Measurements from ENCODE around the gene MEAF6.

DNA sequence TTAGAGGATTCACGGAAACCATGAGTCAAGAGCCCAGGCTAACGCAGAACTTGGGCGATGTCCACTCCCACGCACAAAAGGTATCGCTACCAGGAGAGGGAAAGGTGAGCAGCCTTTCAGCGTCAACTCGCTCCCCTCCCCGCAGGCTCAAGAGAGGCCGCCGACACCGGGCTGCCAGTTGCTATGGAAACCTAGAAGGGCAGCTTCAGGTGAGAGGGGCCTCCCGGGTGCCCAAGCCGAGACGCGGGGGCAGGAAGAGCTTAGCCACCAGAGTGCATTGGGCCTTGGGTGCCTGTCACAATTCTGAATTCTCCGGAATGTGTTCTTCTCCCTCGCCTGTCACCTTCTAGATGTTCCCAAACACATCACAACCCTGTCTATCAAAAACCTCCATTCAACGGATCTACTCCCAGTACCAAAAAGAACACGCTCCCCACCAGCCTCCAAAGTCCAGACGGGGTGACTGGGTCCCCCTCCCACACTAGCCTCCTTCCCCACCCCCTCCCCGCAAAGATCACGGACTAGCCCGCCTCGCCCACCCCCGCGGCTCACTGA lies 694 bp downstream of the MEAF6 start:
- TF ChIP-seq POLR2A (IDR thresholded peaks at IDR 0.05; ENCODE audit: low read depth, low read length), result no peak
- TF ChIP-seq TAF1 (IDR thresholded peaks at IDR 0.05; ENCODE audit: borderline replicate concordance, low read depth, low read length), result no peak

Measured in GM12892 (cell line).